Upper lobe of left lung (tissue), 6 donors: Measurements from ENCODE around the gene MEGF6. TPM values are rescaled to one million over a fixed set of nuclear protein-coding genes. Genes with fewer than 3 reads are reported as not detected.
A peak's percentile ranks its signal among the peaks of the same experiment; 100 is the strongest.

ENCODE experiments used
- ATAC-seq, 2 donors: fragments of 200-7000 bp; cut with Tn5 transposase; one replicate each; pipeline ENCODE4 v1.9.1; 2022; ENCODE audit warnings: mild to moderate bottlenecking in 2 of 2, moderate library complexity in 2 of 2; ENCODE audit not compliant: low FRiP score in 2 of 2
- DNase-seq, 2 donors: peaks; one replicate each; pipeline ENCODE4 v3.0.0-alpha.2; 2019 to 2020
- H3K27ac ChIP-seq, 4 donors: fragments of 200-600 bp; sonication (generic); one replicate each; pipeline ENCODE4 v1.5.1; 2016 to 2019
- H3K27me3 ChIP-seq, 4 donors: fragments of 200-600 bp; sonication (generic); one replicate each; pipeline ENCODE4 v1.5.1; 2017 to 2019
- H3K36me3 ChIP-seq, 4 donors: fragments of 200-600 bp; sonication (generic); one replicate each; pipeline ENCODE4 v1.5.1; 2016 to 2019
- H3K4me1 ChIP-seq, 4 donors: fragments of 200-600 bp; sonication (generic); one replicate each; pipeline ENCODE4 v1.5.1; 2018 to 2019
- H3K4me3 ChIP-seq, 4 donors: fragments of 200-600 bp; sonication (generic); one replicate each; pipeline ENCODE4 v1.5.1; 2017 to 2019; ENCODE audit warnings: mild to moderate bottlenecking in 2 of 4, moderate library complexity in 1 of 4
- H3K9me3 ChIP-seq, 4 donors: fragments of 200-600 bp; sonication (generic); one replicate each; pipeline ENCODE4 v1.5.1; 2018 to 2019
- EP300 ChIP-seq, 4 donors: sonication (generic); formaldehyde crosslinking; IDR thresholded peaks; one replicate each; pipeline ENCODE4 v1.5.1; 2017; ENCODE audit warnings: antibody characterized with exemption in 4 of 4, control low read depth in 2 of 4
- POLR2A ChIP-seq, 4 donors: fragments of 450-650 bp; IDR thresholded peaks; one replicate each; pipeline ENCODE4 v1.5.1; 2016 to 2017; ENCODE audit warnings: antibody characterized with exemption in 4 of 4, mild to moderate bottlenecking in 2 of 4
- POLR2AphosphoS5 ChIP-seq, 2 donors: sonication (generic); formaldehyde crosslinking; IDR thresholded peaks; one replicate each; pipeline ENCODE4 v1.5.1; 2017; ENCODE audit warnings: antibody characterized with exemption in 2 of 2
- WGBS, 2 donors: methylation state at CpG; one replicate each; pipeline ENCODE4 v1.1.5; 2017 to 2018; 5-methylcytosine and 5-hydroxymethylcytosine counted together
- total RNA-seq, 6 donors: library from RNA; depleted of rRNA in 4 of 6; stranded (reverse); fragments of >200 nt in 4 of 6; gene quantifications; one replicate each; pipeline versions ENCODE4 v1.1.0 to v1.2.1, GENCODE V29; 2016 to 2021
- TF ChIP-seq, protein P1 (sequence below), 6 experiments: fragments of 450-650 bp in 4 of 6; fragments of 200-600 bp in 2 of 6; sonication (generic) in 2 of 6; IDR thresholded peaks; one replicate each; pipeline ENCODE4 v1.5.1; 2016 to 2019; ENCODE audit warnings: antibody characterized with exemption in 6 of 6
- donor health status: DM: no; HTN: no; CAD: no; lungs with moderate emphysema.
- donor health status: DM: no; HTN: yes; CAD: no; lungs with severe emphysema.

The MEGF6 gene
- total RNA-seq, 6 donors from 2014 or later: 23.8 to 128 (median 83.5) TPM

DNA sequence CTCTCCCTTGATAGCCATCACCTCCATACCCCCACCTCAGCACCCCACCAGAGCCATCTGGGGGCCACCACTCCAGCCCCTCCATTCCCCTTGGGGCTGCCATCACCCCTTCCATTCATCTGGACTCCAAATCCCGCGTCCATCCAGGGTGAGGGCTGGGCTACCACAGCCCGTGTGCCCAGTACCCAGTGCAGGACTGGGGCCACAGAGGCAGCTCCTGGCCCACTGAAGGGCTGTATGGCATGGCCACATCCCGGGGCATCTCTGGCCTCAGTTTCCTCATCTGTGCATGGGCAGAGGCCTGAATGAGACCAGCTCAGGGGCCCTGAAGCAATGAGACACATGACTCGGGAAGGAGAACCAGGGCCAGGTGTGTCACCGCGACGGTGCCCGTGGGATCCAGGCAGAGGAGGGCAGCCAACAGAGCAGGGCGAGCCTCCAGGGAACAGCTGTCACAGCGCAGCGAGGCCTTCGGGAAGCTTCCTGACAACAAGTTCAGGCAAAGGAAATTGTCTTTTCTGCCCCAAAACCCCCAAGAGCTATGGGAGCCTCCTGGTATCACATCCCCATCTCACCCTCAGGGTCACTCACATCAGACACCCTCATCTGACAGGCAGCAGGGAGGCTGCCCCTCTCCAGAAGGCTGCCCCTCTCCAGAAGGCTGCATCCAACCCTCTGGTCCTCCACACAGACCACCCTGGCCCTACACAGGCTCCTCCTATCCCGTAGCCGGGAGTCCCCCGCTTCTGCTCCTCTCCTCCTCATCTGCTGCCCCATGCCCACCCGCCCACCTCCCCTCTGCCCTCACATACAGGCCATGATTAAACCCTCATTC, 76.3 kb downstream of the MEGF6 start:
- no peaks in the 10 kb centered on the region for H3K27me3 ChIP-seq
- TF ChIP-seq EP300 (IDR thresholded peaks at IDR 0.05) (no peak), POLR2A (IDR thresholded peaks at IDR 0.05) (no peak), POLR2AphosphoS5 (IDR thresholded peaks at IDR 0.05) (no peak)
- TF ChIP-seq, protein P1, sequence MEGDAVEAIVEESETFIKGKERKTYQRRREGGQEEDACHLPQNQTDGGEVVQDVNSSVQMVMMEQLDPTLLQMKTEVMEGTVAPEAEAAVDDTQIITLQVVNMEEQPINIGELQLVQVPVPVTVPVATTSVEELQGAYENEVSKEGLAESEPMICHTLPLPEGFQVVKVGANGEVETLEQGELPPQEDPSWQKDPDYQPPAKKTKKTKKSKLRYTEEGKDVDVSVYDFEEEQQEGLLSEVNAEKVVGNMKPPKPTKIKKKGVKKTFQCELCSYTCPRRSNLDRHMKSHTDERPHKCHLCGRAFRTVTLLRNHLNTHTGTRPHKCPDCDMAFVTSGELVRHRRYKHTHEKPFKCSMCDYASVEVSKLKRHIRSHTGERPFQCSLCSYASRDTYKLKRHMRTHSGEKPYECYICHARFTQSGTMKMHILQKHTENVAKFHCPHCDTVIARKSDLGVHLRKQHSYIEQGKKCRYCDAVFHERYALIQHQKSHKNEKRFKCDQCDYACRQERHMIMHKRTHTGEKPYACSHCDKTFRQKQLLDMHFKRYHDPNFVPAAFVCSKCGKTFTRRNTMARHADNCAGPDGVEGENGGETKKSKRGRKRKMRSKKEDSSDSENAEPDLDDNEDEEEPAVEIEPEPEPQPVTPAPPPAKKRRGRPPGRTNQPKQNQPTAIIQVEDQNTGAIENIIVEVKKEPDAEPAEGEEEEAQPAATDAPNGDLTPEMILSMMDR (IDR thresholded peaks at IDR 0.05): no peak
- ATAC-seq (no peak), DNase-seq (no peak)
- no peaks in the 10 kb centered on the region for H3K36me3 ChIP-seq
- H3K9me3 ChIP-seq: no peaks in the 10 kb centered on the region
- H3K4me1 ChIP-seq: peaks cover 9 to 27% (median 13%) of the 10 kb centered on the region in 4 donors
- H3K27ac ChIP-seq: no peak overlapping the region
- WGBS, 2 donors: 87 to 89% methylated on average over 7 to 17 of the region's 17 CpGs
- H3K4me3 ChIP-seq: no peak overlapping the region

DNA sequence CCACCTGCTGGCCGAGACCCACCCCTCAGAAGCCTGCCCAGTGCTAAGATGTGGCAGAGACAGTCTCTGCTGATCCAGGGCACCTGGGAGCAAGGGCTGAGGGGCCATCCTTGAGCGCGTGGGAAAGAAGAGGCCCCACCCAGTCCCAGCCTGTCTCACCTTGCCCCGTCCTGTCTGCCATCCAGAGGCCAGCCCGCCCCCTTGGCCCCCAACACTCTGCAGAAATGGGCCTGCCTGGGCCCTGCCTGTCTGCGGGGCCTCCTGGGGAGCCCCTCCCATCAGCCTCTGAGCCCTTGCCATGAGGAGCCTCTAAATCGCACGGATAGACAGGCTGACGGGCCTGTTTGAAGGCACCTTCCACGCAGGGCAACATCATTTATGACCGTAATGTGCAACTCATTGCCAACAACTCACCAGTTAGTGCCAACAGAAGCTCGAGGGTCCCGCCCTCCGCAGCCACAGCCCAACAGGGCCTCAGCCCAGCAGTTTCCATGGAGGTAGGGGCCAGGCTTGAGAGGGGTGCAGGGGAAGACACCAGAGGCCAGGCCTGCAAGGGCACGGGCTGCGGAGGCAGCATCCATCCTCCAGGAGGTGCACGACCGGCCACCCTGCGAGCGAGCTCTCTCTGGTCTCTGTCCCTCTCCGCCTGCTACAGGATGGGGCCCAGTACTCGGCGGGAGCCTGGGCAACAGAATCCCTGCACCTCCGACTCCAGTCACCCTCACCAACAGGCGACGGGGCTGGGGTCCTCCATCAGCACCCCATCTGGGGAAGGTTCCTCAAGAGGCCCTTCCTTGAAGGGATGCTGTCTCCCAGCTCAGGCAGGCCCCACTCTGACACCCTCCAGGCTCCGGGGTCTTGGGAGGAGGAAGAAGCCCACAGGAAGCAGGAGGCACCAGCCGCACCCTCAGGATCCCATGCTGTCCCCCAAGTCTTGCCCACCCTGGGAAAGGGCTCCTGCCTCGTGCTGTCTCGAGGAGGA, 78.0 kb downstream of the MEGF6 start:
- TF ChIP-seq EP300 (IDR thresholded peaks at IDR 0.05) (no peak), POLR2AphosphoS5 (IDR thresholded peaks at IDR 0.05) (no peak), POLR2A (IDR thresholded peaks at IDR 0.05) (no peak)
- TF ChIP-seq, protein P1 (IDR thresholded peaks at IDR 0.05): no peak
- ATAC-seq (no peak), DNase-seq (no peak)
- Histone ChIP-seq H3K27me3 (no peaks in the 10 kb centered on the region), H3K9me3 (no peaks in the 10 kb centered on the region), H3K4me3 (no peak overlapping the region), H3K27ac (no peak overlapping the region), H3K36me3 (no peaks in the 10 kb centered on the region), H3K4me1 (peaks cover 14 to 28% (median 18%) of the 10 kb centered on the region in 4 donors)
- 69 to 90% methylated on average over 9 to 28 of the region's 30 CpGs for WGBS, 2 donors

DNA sequence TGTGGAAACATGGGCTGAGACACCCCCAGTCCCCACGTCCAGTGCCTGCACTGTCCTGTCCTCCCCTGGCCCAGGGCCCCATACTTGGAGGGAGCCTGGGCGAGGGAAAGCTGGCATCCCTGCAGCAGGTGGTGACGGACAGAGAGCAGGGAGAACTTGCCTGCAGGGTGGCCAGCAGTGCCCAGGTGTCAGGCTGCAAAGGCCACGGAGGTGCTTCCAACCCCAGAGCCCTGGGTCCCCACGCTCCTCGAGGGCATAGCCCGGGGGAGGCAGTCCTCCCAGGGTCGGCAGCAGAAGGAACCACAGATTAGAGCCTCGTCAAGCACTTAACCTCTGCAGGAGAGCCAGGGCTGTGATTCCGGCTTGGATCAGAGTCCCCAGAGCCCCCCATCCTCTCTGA, 79.4 kb downstream of the MEGF6 start:
- no peaks in the 10 kb centered on the region for H3K9me3 ChIP-seq
- no peaks in the 10 kb centered on the region for H3K27me3 ChIP-seq
- H3K4me1 ChIP-seq: peaks cover 14 to 28% (median 18%) of the 10 kb centered on the region in 4 donors
- H3K4me3 ChIP-seq: peak overlapping the region in 2 of 4 donors; percentile 60 to 77
- DNase-seq (no peak), ATAC-seq (peak in 1 of 2 donors; percentile 2)
- peak overlapping the region; percentile 28 to 83 (median 62) for H3K27ac ChIP-seq
- WGBS, 2 donors: 66 to 75% methylated on average over 9 to 10 of the region's 10 CpGs
- TF ChIP-seq POLR2A (IDR thresholded peaks at IDR 0.05) (no peak), POLR2AphosphoS5 (IDR thresholded peaks at IDR 0.05) (no peak), EP300 (IDR thresholded peaks at IDR 0.05) (no peak)
- TF ChIP-seq, protein P1 (IDR thresholded peaks at IDR 0.05): no peak
- H3K36me3 ChIP-seq: no peaks in the 10 kb centered on the region

DNA sequence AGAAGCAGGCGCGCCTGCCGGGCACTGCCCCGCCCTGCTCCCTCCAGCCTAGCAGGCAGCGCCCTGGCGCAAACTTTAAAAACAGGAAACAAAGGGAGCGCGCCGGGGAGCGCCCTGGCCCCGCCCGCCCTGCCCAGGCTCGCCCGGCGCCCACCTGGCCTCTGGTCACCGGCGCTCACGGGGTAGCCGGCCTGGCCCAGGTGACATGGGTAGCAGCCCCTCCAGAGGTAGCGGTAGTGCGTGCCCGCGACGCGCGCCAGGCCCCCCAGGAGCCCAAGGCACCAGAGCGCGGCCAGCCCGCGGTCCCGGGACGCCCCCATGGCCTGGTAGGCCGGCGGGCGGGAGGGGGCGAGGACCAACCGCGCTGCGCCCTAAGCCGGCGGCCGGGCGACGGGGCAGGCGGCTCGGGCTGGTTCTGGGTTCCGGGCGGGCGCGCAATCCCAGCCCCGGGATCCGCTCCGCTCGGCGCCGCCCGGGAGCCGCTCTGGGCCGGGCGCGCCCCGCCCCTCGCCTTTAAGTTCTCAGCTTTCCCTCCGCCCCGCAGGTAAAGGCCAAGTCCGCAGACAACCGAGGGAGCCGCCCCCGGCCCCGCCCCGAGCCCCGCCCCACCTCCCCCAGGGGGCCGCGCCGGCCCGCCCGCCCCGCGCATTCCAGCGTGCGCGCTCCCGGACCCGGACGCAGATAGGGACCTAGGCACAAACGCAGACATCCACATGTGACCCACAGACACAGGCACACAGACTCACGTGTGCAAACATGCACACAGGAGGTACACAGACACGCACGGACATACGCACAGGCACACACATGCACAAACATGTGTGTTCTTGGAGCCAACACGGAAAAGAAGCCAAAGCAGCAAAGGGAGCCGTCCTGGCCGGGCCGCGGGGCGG, 80.1 kb downstream of the MEGF6 start:
- Histone ChIP-seq H3K27ac (peak overlapping the region; percentile 64 to 83 (median 76)), H3K27me3 (no peaks in the 10 kb centered on the region), H3K4me3 (peak overlapping the region; percentile 60 to 84 (median 71)), H3K9me3 (no peaks in the 10 kb centered on the region), H3K36me3 (no peaks in the 10 kb centered on the region), H3K4me1 (peaks cover 14 to 28% (median 18%) of the 10 kb centered on the region in 4 donors)
- 0 to 1% methylated on average over 10 to 45 of the region's 96 CpGs for WGBS, 2 donors
- TF ChIP-seq, protein P1 (IDR thresholded peaks at IDR 0.05): no peak
- TF ChIP-seq POLR2AphosphoS5 (IDR thresholded peaks at IDR 0.05) (peak in 1 of 2 donors; percentile 36), POLR2A (IDR thresholded peaks at IDR 0.05) (peak in 2 of 4 donors; percentile 60 to 80), EP300 (IDR thresholded peaks at IDR 0.05) (no peak)
- peak; percentile 79 to 96 for DNase-seq
- peak; percentile 71 to 75 for ATAC-seq
